NT2/D1 (cell line): ENCODE results near the gene CLEC16A.

Source experiments
- SUZ12 ChIP-seq: IDR thresholded peaks from 2 replicates; pipeline ENCODE4 v1.6.1; 2011; ENCODE audit not compliant: insufficient read length, insufficient read depth; ENCODE audit errors: extremely low read depth
- YY1 ChIP-seq: IDR thresholded peaks from 2 replicates; pipeline ENCODE4 v1.6.1; 2011; ENCODE audit not compliant: insufficient read length, insufficient read depth
- ZNF274 ChIP-seq: IDR thresholded peaks from 2 replicates; pipeline ENCODE4 v1.6.1; 2011; ENCODE audit warnings: mild to moderate bottlenecking, low read depth, low read length

DNA sequence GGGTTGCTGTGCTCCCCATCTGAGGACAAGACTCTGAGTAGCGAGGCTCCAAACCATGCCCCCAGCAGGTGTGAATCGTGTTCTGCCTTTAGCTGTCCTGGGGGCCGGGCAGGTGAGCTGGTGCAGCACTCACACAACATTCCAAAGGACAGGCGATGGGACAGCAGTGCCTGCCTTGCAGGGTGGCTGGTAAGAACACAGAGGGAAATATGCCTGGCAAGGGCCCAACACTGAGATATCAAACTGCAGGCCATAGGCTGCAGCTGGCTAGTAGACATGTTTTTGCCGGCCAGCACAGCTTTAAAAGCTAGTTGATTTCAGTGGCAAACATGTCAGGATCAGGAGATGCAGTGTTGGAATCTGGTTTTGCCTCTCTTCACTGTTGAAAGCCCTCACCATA, 23.6 kb downstream of the CLEC16A start:
- no peak for TF ChIP-seq YY1
- TF ChIP-seq SUZ12 = no peak
- TF ChIP-seq ZNF274 = no peak
